RPMI8226 (cell line): ENCODE results near the gene IGFBP5.

Source experiments
- DNase-seq: peaks from one replicate; pipeline ENCODE4 v3.0.0-alpha.2; 2015

Gene IGFBP5

DNA sequence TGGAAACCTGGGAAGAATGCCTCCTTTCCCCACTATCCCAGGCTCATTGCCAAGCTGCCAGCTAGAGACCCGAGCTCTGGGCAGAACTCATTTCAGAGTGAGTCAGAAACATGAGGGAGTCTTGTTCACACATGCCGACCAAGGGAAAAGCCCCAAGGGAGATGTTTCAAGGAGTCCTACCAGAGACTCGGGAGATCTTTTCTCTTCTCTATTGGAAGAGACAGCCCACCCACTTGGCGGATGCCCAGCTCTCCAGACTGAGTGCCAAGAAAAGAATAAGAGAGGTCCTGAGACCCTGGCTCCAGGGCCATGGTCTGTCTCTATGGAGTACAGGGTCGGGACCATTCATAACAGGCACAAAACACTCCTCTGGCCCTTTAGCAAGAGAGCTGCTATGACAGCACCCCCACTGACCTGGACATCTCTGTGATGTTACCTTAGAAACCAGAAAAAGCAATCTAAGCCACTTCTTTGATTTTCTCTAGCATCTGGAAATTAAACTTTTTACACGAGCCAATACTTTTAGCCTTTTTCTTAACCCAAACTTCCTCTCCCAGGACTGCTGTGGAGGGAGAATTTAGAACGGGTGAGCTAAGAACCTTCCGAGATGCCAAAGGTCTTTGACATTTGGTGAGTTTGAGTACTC, 18.5 kb upstream of the IGFBP5 start:
- DNase-seq, result no peak

DNA sequence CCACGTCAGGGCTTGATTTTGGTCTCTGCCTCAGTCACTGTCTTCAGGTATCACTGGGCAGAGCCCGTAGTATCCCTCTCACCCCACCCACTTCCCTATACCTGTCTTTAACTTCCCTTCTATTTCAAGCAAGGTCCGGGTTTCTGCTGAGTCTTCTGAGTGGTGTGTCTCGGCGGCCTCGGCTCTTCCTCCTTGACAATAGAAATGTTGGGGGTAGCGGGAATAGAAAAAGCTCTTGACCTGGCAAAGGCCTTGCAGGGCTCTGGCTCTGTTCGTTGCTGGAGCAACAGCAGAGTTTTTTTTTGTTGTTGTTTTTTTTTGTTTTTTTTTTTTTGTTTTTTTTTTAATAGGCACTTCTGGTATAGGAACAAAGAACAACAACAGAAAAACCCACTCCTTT, 16.0 kb upstream of the IGFBP5 start:
- DNase-seq, result no peak

DNA sequence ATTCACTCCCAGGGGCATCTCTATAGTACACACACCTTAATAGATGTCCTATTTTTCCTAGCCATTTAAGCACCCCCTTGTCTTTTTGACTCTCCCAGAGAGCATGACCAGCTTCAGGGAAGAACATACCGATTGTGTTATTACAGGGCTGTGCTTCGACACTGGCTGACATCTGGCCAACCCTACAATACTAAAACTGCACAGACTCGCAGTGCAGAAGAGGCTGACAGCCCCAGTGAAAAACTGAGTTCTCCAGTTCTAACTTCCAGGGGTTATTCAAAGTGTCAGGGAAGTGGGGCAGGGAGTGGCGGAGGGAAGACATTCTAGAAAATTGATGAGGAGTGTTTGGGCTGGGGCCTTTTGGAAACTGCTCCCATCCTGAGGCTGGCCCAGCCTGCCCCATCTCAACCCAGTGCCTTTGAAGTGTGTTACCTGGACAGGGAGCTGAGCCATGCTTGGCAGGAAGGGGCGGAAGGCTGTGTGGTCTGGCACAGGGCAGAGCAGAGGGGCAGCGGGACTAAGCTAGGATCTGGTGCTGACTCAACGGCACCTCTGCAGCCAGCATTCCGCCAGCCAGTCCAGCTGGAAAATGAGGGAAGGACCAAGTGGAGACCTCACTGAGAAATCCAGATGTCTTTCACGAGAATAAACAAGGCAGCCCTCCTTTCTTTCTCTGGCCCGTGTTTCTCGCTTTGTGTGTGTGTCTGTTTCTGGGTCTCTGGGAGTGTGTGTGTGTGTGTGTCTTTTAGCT, 15.4 kb upstream of the IGFBP5 start:
- DNase-seq, result no peak

DNA sequence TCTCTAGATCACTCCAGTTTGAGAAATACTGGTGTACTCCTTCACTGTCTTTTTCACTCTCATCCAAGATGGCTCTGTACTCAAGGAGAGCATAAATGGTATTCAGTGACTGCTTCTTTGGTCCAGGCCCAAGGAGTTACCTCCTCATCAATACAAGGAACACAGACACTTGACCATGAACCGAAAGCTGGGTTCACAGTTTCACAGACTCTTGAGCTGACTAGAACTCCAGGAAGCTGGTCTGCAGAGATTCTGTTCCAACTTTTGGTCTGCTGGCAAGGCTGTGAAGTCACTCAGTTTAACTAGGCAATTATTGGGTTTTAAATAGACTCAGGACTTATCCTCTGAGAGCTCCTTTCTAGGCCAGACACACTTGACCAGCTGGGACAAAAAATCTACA, 7.4 kb upstream of the IGFBP5 start:
- DNase-seq, result no peak

GRCh38 chr2:216701544-216701943, 6.2 kb upstream of the IGFBP5 start:
- DNase-seq, result no peak

- DNase-seq, result no peak
Observed at GRCh38 chr2:216700781-216701180, 5.4 kb upstream of the IGFBP5 start.

DNA sequence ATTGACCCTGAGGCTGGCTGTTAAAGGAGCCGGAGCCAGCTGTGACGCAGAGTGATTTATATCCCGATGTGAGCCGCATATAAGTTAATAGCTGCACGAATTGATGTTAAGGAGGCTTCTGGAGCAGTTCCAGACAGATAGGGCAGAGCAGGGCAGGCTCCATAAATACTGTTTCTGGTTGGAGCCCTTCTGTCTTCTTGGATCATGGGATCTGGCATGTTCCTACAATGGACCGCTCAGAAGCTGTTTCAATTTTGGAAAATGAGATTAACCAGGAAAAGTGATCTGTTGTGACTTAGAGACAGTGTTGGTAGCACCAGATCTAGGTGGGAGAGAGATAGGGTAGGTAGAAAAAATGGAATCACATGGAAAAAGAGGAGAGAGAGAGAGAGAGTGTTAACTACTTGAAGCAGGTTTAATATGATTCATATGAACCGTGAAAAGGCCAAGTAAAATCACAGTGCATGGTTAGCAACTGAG, 4.8 kb upstream of the IGFBP5 start:
- no peak for DNase-seq

DNA sequence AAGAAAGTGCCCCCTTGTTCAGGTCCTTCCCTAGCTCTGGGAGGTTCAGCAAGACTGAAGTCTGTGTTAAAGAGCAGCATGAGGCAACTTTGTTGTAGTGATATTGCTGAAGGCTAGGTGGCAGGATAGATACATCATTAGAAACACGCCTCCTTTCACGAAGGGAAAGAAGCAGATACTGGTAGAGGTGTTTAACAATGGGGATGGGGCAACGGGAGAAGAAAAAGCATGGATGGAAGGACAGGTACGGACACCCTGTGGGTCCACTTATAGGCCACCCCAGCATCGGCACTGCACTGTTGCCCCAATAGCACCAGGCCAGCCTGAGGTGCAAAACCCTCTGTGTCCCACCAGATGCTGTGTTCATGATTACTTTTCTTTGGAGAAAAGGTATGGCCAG, 3.5 kb upstream of the IGFBP5 start:
- DNase-seq, result peak; percentile 24

GRCh38 chr2:216698293-216698692, 2.9 kb upstream of the IGFBP5 start:
- no peak for DNase-seq

GRCh38 chr2:216696751-216697560, 1.6 kb upstream of the IGFBP5 start:
- peak; percentile 39 for DNase-seq

GRCh38 chr2:216696321-216696720, 972 bp upstream of the IGFBP5 start:
- no peak for DNase-seq

DNA sequence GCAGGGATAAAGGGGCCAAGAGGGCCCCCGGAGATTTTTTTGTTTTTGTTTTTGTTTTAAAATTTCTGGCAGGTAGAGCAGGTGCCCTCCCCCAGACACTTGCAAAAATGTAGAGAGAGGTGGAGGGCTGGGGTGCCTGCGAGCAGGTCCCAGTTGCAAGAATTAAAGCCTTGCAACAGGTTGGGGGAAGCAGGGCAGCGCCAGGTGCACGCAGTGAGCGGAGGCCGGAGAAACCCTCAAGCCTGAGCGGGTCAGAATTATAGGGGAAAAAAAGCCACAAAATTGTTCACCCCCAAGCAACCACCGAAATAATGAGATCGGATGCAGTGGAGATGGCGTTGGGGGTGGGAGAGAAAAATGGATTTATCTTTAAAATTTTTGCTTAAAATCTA, 527 bp downstream of the IGFBP5 start:
- no peak for DNase-seq

DNA sequence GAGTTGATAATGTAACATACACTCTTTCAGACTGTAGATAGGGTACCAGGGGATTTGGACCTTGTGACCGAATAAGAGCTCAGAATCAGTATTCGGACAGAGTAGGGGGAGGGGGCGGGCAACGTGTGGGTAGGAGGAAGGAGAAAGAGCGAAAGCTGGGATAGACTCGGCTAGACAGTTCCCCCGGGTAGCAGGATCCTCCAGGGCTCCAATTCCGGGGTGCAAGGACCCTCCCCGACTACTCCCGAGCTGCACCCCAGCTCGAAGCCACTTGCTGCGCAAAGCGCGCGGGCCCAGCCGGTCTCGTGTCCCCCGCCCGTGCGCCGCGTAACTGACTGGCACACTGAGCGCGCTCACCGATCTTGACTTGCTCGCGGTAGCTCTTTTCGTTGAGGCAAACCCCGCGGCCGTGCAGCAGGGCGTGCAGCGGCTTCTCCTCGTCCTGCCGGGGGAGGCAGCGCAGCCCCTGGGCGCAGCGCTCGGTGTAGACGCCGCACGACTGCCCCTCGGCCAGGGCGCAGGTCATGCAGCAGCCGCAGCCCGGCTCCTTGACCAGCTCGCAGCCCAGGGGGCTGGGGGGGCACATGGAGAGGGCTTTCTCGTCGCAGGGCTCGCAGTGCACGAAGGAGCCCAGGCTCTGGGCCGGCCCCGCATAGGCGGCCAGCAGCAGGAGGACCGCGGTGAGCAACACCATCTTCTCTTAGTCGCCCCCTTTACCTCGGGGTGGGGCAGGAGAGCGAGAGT, 1.1 kb downstream of the IGFBP5 start:
- DNase-seq, result peak; percentile 55

GRCh38 chr2:216693414-216694080, 1.8 kb downstream of the IGFBP5 start:
- DNase-seq, result no peak

GRCh38 chr2:216692636-216693413, 2.5 kb downstream of the IGFBP5 start:
- DNase-seq, result peak; percentile 64

DNA sequence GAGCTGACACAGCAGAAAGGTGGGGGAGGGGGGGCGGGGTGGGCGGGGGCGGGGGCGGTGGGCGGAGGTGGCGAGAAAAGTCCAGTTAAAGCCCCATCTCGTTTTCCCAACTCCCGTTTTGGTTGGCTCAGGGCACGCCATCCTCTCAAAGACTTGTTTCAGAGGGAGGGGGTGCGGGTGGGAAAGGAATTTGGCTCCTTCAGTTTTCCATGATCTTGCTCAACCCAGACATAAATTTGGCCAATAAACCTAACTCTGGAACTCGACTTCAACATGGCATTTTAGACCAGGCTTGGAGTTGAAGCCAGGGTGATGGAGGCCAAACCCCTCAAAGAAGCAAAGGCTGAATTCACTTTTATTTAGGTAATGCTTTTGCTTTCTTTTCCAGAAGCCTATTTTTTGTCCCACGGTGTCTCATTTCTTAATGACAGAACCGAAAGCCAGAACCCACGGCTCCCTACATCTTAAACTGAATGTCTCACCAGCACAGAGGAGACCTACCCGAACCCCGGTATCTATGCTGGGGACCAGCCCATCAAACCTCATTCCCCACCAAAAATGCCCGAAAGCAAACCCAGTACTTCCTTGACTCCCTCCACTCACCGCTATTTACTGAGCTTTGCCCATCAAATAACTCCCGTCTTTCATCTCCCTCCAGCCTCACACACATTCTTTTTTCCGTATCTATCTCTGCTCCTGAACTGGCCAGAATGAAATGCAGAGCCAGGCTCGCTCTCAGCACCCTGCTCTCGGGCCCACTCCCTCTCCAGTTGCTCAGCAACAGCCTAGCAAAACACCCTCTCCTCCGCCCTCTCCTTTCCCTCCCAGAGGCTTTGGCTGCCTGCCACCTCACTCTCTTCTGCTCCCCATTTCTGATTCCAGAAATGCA, 4.3 kb downstream of the IGFBP5 start:
- peak; percentile 77 for DNase-seq

- no peak for DNase-seq
Observed at GRCh38 chr2:216690456-216690852, 4.9 kb downstream of the IGFBP5 start.

- no peak for DNase-seq
Observed at GRCh38 chr2:216689397-216689796, 6.0 kb downstream of the IGFBP5 start.

DNA sequence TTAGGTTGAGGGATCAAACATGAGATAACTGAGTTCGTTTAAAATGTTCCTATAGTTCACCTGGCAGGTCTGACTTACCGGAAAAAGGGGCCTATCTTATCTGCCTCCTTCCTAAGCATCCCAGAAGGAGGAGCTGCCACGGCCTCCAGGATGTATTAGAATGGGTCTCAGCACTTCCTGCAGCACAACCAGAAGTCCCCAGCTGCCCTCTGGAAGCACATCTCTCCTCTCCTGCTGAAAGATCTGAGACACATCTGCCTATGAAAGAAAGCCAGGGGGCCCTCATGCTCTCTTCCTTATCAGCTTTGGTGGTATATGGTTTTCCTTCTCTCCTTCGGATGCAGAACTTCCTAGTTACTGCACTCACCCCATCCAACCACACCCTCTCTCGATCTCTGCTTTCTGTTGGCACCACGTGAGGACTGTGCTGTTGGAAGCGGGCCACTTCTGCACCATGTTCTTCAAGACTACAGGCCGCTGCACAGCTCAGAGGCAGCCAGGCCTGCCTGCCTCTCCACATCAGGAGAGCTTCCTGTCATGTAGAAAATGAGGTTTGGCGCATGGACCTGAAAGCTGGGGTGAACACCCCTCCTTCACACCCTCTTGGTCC, 6.5 kb downstream of the IGFBP5 start:
- no peak for DNase-seq

GRCh38 chr2:216687646-216688045, 7.7 kb downstream of the IGFBP5 start:
- no peak for DNase-seq
